ENCODE data around the gene PROB1. TPM values are rescaled to one million over a fixed set of nuclear protein-coding genes. Genes with fewer than 3 reads are reported as not detected.
"Not testable (repeated sequence)": the region's sequence is repeated elsewhere in the genome, so short reads cannot be mapped to it uniquely, and the experiment has no call there.

The PROB1 gene
- total RNA-seq, 1 experiment from 2014 or later: 0.17 TPM

GRCh38 chr5:139393497-139394122 is 1.3 kb downstream of the PROB1 start:
- no peak for DNase-seq (ENCODE audit: low read depth)

GRCh38 chr5:139392678-139393496 is 2.0 kb downstream of the PROB1 start:
- peak; percentile 71 for DNase-seq (ENCODE audit: low read depth)

- DNase-seq (ENCODE audit: low read depth): no peak
Observed at GRCh38 chr5:139392324-139392677, 2.6 kb downstream of the PROB1 start.

GRCh38 chr5:139391570-139392323 is 3.2 kb downstream of the PROB1 start:
- peak; percentile 69 for DNase-seq (ENCODE audit: low read depth)

GRCh38 chr5:139390639-139391569 is 4.0 kb downstream of the PROB1 start:
- DNase-seq (ENCODE audit: low read depth): no peak

- no peak for DNase-seq (ENCODE audit: low read depth)
Observed at GRCh38 chr5:139389701-139390638, 4.9 kb downstream of the PROB1 start, which contains the start of gene MZB1. MZB1 (minus strand) TSS chr5:139389913; CDS start chr5:139389856, 57 bp downstream.

GRCh38 chr5:139388198-139388821 is 6.6 kb downstream of the PROB1 start:
- DNase-seq (ENCODE audit: low read depth): no peak

GRCh38 chr5:139387611-139388197 is 7.2 kb downstream of the PROB1 start:
- DNase-seq (ENCODE audit: low read depth): no peak

GRCh38 chr5:139386956-139387355 is 7.9 kb downstream of the PROB1 start:
- DNase-seq (ENCODE audit: low read depth): not testable (repeated sequence)

GRCh38 chr5:139386050-139386438 is 8.9 kb downstream of the PROB1 start:
- no peak for DNase-seq (ENCODE audit: low read depth)

GRCh38 chr5:139385061-139386049 is 9.5 kb downstream of the PROB1 start:
- peak; percentile 53 for DNase-seq (ENCODE audit: low read depth)

GRCh38 chr5:139384591-139385051 is 10.3 kb downstream of the PROB1 start:
- no peak for DNase-seq (ENCODE audit: low read depth)

GRCh38 chr5:139383993-139384590 is 10.8 kb downstream of the PROB1 start:
- DNase-seq (ENCODE audit: low read depth): no peak

GRCh38 chr5:139383275-139383992 is 11.5 kb downstream of the PROB1 start, which contains the start of gene SLC23A1:
SLC23A1 (minus strand) TSS chr5:139383297; CDS start chr5:139383253, 44 bp downstream.
- no peak for DNase-seq (ENCODE audit: low read depth)

GRCh38 chr5:139382807-139383206 is 12.1 kb downstream of the PROB1 start:
- DNase-seq (ENCODE audit: low read depth): no peak

- no peak for DNase-seq (ENCODE audit: low read depth)
Observed at GRCh38 chr5:139381837-139382761, 12.8 kb downstream of the PROB1 start.
